Esophagus squamous epithelium (tissue), 5 donors: ENCODE data around the gene ESPL1. TPM values are rescaled to one million over a fixed set of nuclear protein-coding genes. Genes with fewer than 3 reads are reported as not detected.
A peak's percentile ranks its signal among the peaks of the same experiment; 100 is the strongest.

Source experiments
- DNase-seq: peaks from one replicate; lab custom pipeline; 2025; lab: John Stamatoyannopoulos, UW
- H3K27ac ChIP-seq, 4 donors: fragments of 200-600 bp; sonication (generic); one replicate each; pipeline ENCODE4 v1.5.1; 2016 to 2019; ENCODE audit warnings: mild to moderate bottlenecking in 1 of 4
- H3K27me3 ChIP-seq, 4 donors: fragments of 200-600 bp; sonication (generic); 1 replicate in 3 of 4; 2 replicates in 1 of 4; pipeline versions ENCODE4 v1.5.1 to v1.6.0; 2017 to 2021; ENCODE audit warnings: antibody characterized with exemption in 1 of 4
- H3K36me3 ChIP-seq, 3 donors: fragments of 200-600 bp; sonication (generic); one replicate each; pipeline ENCODE4 v1.5.1; 2016 to 2019
- H3K4me1 ChIP-seq, 3 donors: fragments of 200-600 bp; sonication (generic); one replicate each; pipeline ENCODE4 v1.5.1; 2017 to 2019
- H3K4me3 ChIP-seq, 4 donors: fragments of 200-600 bp; sonication (generic); 1 replicate in 3 of 4; 2 replicates in 1 of 4; pipeline ENCODE4 v1.5.1; 2016 to 2019; ENCODE audit warnings: mild to moderate bottlenecking in 2 of 4, moderate library complexity in 1 of 4
- H3K9me3 ChIP-seq, 3 donors: fragments of 200-600 bp; sonication (generic); one replicate each; pipeline ENCODE4 v1.5.1; 2016 to 2019
- POLR2A ChIP-seq, 4 donors: fragments of 450-650 bp; IDR thresholded peaks; one replicate each; pipeline ENCODE4 v1.6.1; 2017; ENCODE audit warnings: antibody characterized with exemption in 4 of 4, mild to moderate bottlenecking in 4 of 4, moderate library complexity in 3 of 4
- WGBS, 2 donors: methylation state at CpG; one replicate each; pipeline ENCODE4 v1.1.5; 2018; 5-methylcytosine and 5-hydroxymethylcytosine counted together
- intact Hi-C: fragments of 100-400 bp; cut with DNase I; formaldehyde crosslinking; loops from one replicate; pipeline ENCODE4 v1.15.0; 2022
- total RNA-seq, 4 donors: library from RNA; depleted of rRNA; stranded (reverse); fragments of >200 nt; gene quantifications; one replicate each; pipeline ENCODE4 v1.1.0, GENCODE V29; 2016
- TF ChIP-seq, protein P1 (sequence below), 6 experiments: fragments of 450-650 bp in 4 of 6; fragments of 200-600 bp in 2 of 6; sonication (generic) in 2 of 6; IDR thresholded peaks; one replicate each; pipeline ENCODE4 v1.5.1; 2016 to 2019; ENCODE audit warnings: antibody characterized with exemption in 6 of 6, mild to moderate bottlenecking in 4 of 6, moderate library complexity in 4 of 6
- donor health status: DM: yes; HTN: yes; CAD: no.

The ESPL1 gene
- total RNA-seq, 4 donors from 2014 or later: 32.2 to 85.6 (median 48.0) TPM

DNA sequence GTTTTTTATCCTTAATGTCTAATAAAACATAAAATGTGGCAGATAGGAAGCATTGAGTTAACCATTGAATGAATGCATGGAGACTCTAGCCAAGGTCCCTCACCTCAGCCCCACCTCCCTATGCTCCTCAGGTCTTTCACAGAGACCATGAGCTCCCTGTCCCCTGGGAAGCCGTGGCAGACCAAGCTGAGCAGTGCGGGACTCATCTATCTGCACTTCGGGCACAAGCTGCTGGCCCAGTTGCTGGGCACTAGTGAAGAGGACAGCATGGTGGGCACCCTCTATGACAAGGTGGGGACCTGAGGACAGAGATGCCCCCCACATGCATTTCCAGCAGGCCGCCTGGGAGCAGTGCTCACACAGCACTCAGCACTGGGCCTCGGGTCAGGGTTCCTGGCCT lies 34.8 kb downstream of the ESPL1 start:
- 86 to 92% methylated on average over 2 of the region's 5 CpGs for WGBS, 2 donors
- Histone ChIP-seq H3K27me3 (no peaks in the 10 kb centered on the region), H3K27ac (no peak overlapping the region), H3K4me3 (no peak overlapping the region), H3K36me3 (peaks cover 13 to 80% (median 32%) of the 10 kb centered on the region in 3 donors), H3K9me3 (no peaks in the 10 kb centered on the region), H3K4me1 (peaks cover 16 to 51% (median 24%) of the 10 kb centered on the region in 3 donors)
- TF ChIP-seq POLR2A (IDR thresholded peaks at IDR 0.05): no peak
- TF ChIP-seq, protein P1, sequence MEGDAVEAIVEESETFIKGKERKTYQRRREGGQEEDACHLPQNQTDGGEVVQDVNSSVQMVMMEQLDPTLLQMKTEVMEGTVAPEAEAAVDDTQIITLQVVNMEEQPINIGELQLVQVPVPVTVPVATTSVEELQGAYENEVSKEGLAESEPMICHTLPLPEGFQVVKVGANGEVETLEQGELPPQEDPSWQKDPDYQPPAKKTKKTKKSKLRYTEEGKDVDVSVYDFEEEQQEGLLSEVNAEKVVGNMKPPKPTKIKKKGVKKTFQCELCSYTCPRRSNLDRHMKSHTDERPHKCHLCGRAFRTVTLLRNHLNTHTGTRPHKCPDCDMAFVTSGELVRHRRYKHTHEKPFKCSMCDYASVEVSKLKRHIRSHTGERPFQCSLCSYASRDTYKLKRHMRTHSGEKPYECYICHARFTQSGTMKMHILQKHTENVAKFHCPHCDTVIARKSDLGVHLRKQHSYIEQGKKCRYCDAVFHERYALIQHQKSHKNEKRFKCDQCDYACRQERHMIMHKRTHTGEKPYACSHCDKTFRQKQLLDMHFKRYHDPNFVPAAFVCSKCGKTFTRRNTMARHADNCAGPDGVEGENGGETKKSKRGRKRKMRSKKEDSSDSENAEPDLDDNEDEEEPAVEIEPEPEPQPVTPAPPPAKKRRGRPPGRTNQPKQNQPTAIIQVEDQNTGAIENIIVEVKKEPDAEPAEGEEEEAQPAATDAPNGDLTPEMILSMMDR (IDR thresholded peaks at IDR 0.05): no peak
- no peak for DNase-seq
- intact Hi-C loops: no loop called here

DNA sequence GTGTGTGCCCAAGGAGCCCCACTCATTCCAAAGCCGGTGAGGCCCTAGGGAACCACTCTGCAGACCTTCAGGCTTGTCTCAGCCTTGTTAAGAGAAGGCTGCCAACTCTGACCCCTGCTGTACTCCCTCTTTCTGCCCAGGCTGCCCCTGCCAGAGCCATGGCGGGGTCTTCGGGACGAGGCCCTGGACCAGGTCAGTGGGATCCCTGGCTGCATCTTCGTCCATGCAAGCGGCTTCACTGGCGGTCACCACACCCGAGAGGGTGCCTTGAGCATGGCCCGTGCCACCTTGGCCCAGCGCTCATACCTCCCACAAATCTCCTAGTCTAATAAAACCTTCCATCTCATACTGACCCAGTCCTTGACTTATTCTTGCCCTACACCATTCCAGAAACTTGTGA lies 38.7 kb downstream of the ESPL1 start:
- Histone ChIP-seq H3K27ac (no peak overlapping the region), H3K4me3 (no peak overlapping the region), H3K4me1 (peaks cover 0 to 14% (median 4%) of the 10 kb centered on the region in 3 donors), H3K9me3 (no peaks in the 10 kb centered on the region), H3K36me3 (peaks cover 23 to 97% (median 47%) of the 10 kb centered on the region in 3 donors), H3K27me3 (no peaks in the 10 kb centered on the region)
- WGBS, 2 donors: 89 to 92% methylated on average over 7 to 10 of the region's 10 CpGs
- DNase-seq: no peak
- intact Hi-C loops: no loop called here
- TF ChIP-seq, protein P1 (IDR thresholded peaks at IDR 0.05): no peak
- no peak for TF ChIP-seq POLR2A (IDR thresholded peaks at IDR 0.05)

DNA sequence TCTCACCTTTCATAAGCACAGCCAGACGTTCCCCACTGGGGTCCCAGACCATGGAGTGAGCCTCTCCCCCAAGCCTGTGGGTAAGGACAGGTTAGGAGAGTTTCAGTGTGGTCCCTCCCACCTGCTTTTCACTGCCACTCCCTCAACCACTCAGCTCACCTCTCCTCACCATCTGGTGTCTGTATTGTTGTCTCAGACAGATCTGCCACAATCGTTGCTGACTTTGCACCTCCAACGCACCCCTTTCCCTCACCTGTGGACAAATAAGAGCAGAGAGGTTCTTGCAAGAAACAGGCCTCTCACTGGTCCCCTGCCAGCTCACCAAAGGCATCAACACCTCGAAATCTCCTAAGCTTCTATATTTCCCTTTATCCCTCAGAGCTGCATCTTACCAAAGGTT lies 40.2 kb downstream of the ESPL1 start:
- TF ChIP-seq, protein P1 (IDR thresholded peaks at IDR 0.05): no peak
- TF ChIP-seq POLR2A (IDR thresholded peaks at IDR 0.05): no peak
- peaks cover 23 to 92% (median 37%) of the 10 kb centered on the region in 3 donors for H3K36me3 ChIP-seq
- 53 to 59% methylated on average over 4 of the region's 4 CpGs for WGBS, 2 donors
- no peak overlapping the region for H3K4me3 ChIP-seq
- intact Hi-C loops: no loop called here
- no peaks in the 10 kb centered on the region for H3K9me3 ChIP-seq
- no peaks in the 10 kb centered on the region for H3K27me3 ChIP-seq
- no peak for DNase-seq
- no peak overlapping the region for H3K27ac ChIP-seq
- no peaks in the 10 kb centered on the region for H3K4me1 ChIP-seq

DNA sequence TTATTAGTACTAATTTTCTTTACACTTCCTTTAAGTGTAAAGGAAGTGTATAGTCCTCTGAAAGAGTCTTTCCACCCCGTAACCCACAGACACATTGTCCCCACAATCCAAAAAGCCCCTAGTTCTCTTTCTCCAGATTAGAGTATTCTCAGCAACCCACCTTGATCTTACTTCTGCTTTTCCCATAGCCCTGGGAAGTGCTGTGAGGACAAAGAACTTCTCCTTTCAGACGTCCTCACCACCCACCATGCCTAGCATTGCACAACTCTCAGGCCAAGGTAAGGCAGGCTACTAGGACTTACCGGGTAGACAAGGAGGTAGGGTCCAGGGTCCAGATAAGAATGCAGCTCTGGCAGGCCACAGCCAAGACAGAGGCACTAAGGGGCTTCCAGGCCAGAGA lies 45.9 kb downstream of the ESPL1 start:
- intact Hi-C loops: no loop called here
- Histone ChIP-seq H3K36me3 (peaks cover 4 to 93% (median 21%) of the 10 kb centered on the region in 3 donors), H3K4me3 (no peak overlapping the region), H3K9me3 (no peaks in the 10 kb centered on the region), H3K27ac (no peak overlapping the region), H3K27me3 (no peaks in the 10 kb centered on the region), H3K4me1 (no peaks in the 10 kb centered on the region)
- no peak for TF ChIP-seq POLR2A (IDR thresholded peaks at IDR 0.05)
- TF ChIP-seq, protein P1 (IDR thresholded peaks at IDR 0.05): no peak
- no peak for DNase-seq
- WGBS, 2 donors: 74 to 84% methylated on average over 2 of the region's 3 CpGs

DNA sequence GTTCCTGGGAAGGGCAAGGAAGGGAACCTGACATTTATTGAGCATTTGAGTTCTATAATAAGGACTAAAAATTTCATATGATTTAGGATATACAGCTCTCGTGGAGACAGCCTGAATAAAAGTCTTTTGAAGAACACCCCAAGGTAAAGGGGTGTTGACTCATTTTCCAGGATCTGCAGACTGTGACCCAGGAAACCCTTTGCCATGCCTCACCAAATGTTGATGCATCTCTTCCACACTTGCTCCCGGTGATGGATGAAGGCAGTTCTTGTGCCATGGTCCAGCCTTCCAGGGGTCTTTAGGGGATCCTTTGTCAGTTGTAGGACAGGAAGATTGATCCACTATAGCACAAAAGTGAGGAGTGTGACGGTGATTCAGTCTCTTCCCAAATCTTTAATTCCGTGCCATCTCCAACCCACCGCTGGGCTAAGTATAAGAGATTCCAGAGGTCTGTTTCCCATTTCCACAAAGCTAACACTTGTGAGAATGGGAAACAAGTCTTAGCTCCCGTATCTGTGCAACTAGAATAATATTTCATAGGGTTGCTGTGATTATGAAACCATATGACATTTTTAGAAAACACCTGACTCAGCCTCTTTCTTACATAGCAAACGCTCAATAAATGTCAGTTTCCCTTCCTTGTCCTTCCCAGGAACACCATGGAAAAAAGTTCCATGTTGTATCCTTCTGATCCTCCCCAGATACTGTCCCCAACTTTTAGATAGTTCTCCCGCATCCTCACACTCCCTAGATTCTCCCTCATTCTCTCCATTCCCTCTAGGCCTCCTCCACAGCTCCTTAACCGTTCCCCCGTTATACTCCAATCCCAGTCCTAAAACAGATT lies 52.5 kb downstream of the ESPL1 start:
- intact Hi-C loops: no loop called here
- Histone ChIP-seq H3K36me3 (peaks cover 0 to 36% (median 9%) of the 10 kb centered on the region in 3 donors), H3K27ac (peak overlapping the region; percentile 85 to 93 (median 92)), H3K4me1 (peaks cover 25 to 59% (median 44%) of the 10 kb centered on the region in 3 donors), H3K9me3 (no peaks in the 10 kb centered on the region), H3K27me3 (no peaks in the 10 kb centered on the region), H3K4me3 (peak overlapping the region; percentile 62 to 89 (median 72))
- TF ChIP-seq POLR2A (IDR thresholded peaks at IDR 0.05): no peak
- TF ChIP-seq, protein P1 (IDR thresholded peaks at IDR 0.05): peak in 1 of 6 experiments; percentile 3
- no peak for DNase-seq
- 23 to 27% methylated on average over 10 of the region's 10 CpGs for WGBS, 2 donors
